Loucy (cell line): ENCODE results near the gene SIM2.

ENCODE experiments used
- H2AFZ ChIP-seq: fragments of 200-600 bp; sonication (generic); 2 replicates; pipeline ENCODE4 v1.6.0; 2016; ENCODE audit warnings: antibody characterized with exemption, mild to moderate bottlenecking, low read length, moderate library complexity
- H3F3A ChIP-seq: fragments of 200-600 bp; 2 replicates; pipeline ENCODE4 v1.6.0; 2016; ENCODE audit warnings: antibody characterized with exemption, low read depth, mild to moderate bottlenecking
- H3K27me3 ChIP-seq: fragments of 200-600 bp; sonication (generic); 2 replicates; pipeline ENCODE4 v1.6.1; 2014; ENCODE audit warnings: low read length, mild to moderate bottlenecking; ENCODE audit not compliant: insufficient read depth, poor library complexity, severe bottlenecking
- H3K36me3 ChIP-seq: fragments of 200-600 bp; sonication (generic); 2 replicates; pipeline ENCODE4 v1.6.1; 2016; ENCODE audit warnings: low read length; ENCODE audit not compliant: insufficient read depth
- H3K4me1 ChIP-seq: fragments of 200-600 bp; sonication (generic); 2 replicates; pipeline ENCODE4 v1.5.1; 2014; ENCODE audit warnings: low read length, mild to moderate bottlenecking; ENCODE audit not compliant: insufficient read depth, poor library complexity, severe bottlenecking
- H3K4me2 ChIP-seq: fragments of 200-600 bp; sonication (generic); 2 replicates; pipeline ENCODE4 v1.6.0; 2014; ENCODE audit warnings: antibody characterized with exemption, low read length, low read depth, mild to moderate bottlenecking; ENCODE audit not compliant: poor library complexity, severe bottlenecking
- H3K4me3 ChIP-seq: fragments of 200-600 bp; sonication (generic); 2 replicates; pipeline ENCODE4 v1.5.1; 2014; ENCODE audit warnings: low read length, mild to moderate bottlenecking, mixed read lengths; ENCODE audit not compliant: poor library complexity, severe bottlenecking
- H3K79me2 ChIP-seq: fragments of 200-600 bp; sonication (generic); 2 replicates; pipeline ENCODE4 v1.6.1; 2014; ENCODE audit warnings: low read length; ENCODE audit not compliant: insufficient read depth
- H3K9ac ChIP-seq: fragments of 200-600 bp; sonication (generic); 2 replicates; pipeline ENCODE4 v1.6.0; 2014; ENCODE audit warnings: mild to moderate bottlenecking, low read depth, low read length, moderate library complexity; ENCODE audit not compliant: poor library complexity, severe bottlenecking
- H3K9me2 ChIP-seq: fragments of 200-600 bp; sonication (generic); replicated peaks from 2 replicates; pipeline ENCODE4 v1.6.1; 2016; ENCODE audit warnings: low read depth, low read length, mixed read lengths
- H3K9me3 ChIP-seq: fragments of 200-600 bp; sonication (generic); 2 replicates; pipeline ENCODE4 v1.6.1; 2014; ENCODE audit warnings: mild to moderate bottlenecking, antibody characterized with exemption, low read length, low read depth; ENCODE audit not compliant: insufficient read depth
- H4K20me1 ChIP-seq: fragments of 200-600 bp; sonication (generic); 2 replicates; pipeline ENCODE4 v1.6.0; 2014; ENCODE audit warnings: antibody characterized with exemption, low read length, mild to moderate bottlenecking; ENCODE audit not compliant: insufficient read depth, poor library complexity, severe bottlenecking
- EZH2phosphoT487 ChIP-seq: fragments of 200-600 bp; IDR thresholded peaks from 2 replicates; pipeline ENCODE4 v1.6.1; 2018; ENCODE audit warnings: antibody characterized with exemption, mild to moderate bottlenecking, moderate library complexity, borderline replicate concordance
- TF ChIP-seq, protein P1 (sequence below): fragments of 200-600 bp; sonication (generic); conservative IDR thresholded peaks from 2 replicates; pipeline ENCODE4 v1.5.1; 2014; ENCODE audit warnings: mild to moderate bottlenecking, antibody characterized with exemption, low read length

SIM2 gene

DNA sequence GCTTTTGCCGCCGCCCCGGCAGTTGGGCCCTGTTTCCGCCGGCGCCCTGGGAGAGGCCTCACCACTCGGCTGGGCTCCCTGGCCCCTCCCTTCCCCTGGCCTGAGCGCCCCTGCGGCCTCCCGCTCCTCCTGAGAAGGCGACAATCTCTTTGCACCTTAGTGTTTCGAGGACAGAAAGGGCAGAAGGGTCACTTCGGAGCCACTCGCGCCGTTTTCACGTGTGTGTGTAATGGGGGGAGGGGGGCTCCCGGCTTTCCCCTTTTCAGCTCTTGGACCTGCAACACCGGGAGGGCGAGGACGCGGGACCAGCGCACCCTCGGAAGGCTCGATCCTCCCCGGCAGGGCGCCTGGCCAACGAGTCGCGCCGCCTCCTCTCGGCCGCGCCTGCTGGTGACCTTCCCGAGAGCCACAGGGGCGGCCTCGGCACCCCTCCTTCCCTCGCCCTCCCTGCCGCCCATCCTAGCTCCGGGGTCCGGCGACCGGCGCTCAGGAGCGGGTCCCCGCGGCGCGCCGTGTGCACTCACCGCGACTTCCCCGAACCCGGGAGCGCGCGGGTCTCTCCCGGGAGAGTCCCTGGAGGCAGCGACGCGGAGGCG lies 432 bp upstream of the SIM2 start:
- TF ChIP-seq, protein P1, sequence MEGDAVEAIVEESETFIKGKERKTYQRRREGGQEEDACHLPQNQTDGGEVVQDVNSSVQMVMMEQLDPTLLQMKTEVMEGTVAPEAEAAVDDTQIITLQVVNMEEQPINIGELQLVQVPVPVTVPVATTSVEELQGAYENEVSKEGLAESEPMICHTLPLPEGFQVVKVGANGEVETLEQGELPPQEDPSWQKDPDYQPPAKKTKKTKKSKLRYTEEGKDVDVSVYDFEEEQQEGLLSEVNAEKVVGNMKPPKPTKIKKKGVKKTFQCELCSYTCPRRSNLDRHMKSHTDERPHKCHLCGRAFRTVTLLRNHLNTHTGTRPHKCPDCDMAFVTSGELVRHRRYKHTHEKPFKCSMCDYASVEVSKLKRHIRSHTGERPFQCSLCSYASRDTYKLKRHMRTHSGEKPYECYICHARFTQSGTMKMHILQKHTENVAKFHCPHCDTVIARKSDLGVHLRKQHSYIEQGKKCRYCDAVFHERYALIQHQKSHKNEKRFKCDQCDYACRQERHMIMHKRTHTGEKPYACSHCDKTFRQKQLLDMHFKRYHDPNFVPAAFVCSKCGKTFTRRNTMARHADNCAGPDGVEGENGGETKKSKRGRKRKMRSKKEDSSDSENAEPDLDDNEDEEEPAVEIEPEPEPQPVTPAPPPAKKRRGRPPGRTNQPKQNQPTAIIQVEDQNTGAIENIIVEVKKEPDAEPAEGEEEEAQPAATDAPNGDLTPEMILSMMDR, result no peak
- no peak for TF ChIP-seq EZH2phosphoT487
- Histone ChIP-seq H4K20me1 (no peaks in the 10 kb centered on the region), H3K9ac (no peak overlapping the region), H3K27me3 (no peaks in the 10 kb centered on the region), H3K4me2 (no peak overlapping the region), H3K9me2 (no peaks in the 10 kb centered on the region), H2AFZ (no peak overlapping the region), H3K9me3 (no peaks in the 10 kb centered on the region), H3K36me3 (no peaks in the 10 kb centered on the region), H3K79me2 (no peaks in the 10 kb centered on the region), H3K4me3 (no peak overlapping the region), H3F3A (no peaks in the 10 kb centered on the region), H3K4me1 (no peaks in the 10 kb centered on the region)

DNA sequence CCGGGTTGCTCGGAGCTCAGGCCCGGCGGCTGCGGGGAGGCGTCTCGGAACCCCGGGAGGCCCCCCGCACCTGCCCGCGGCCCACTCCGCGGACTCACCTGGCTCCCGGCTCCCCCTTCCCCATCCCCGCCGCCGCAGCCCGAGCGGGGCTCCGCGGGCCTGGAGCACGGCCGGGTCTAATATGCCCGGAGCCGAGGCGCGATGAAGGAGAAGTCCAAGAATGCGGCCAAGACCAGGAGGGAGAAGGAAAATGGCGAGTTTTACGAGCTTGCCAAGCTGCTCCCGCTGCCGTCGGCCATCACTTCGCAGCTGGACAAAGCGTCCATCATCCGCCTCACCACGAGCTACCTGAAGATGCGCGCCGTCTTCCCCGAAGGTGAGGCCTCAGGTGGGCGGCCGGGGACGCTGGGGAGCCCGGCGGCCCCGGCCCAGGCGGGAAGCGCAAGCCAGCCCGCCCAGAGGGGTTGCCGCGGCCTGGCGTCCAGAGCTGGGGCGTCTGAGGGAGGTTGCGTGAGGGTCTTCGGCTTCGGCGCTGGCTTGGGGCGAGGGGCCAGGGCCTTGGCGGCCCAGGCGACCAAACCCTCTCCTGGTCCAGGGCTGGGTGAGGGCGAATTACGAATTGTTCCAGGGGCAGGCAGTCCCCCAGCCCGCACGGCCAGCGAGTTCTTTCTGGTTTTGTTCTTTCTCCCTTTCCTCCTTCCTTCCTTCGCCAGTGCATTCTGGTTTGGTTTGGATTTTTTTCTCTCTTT lies 805 bp downstream of the SIM2 start:
- no peaks in the 10 kb centered on the region for H3F3A ChIP-seq
- H4K20me1 ChIP-seq, result no peaks in the 10 kb centered on the region
- H3K27me3 ChIP-seq, result no peaks in the 10 kb centered on the region
- no peaks in the 10 kb centered on the region for H3K9me2 ChIP-seq
- H3K36me3 ChIP-seq, result no peaks in the 10 kb centered on the region
- no peak overlapping the region for H3K9ac ChIP-seq
- no peaks in the 10 kb centered on the region for H3K4me1 ChIP-seq
- no peak overlapping the region for H3K4me3 ChIP-seq
- H3K79me2 ChIP-seq, result no peaks in the 10 kb centered on the region
- H3K9me3 ChIP-seq, result no peaks in the 10 kb centered on the region
- TF ChIP-seq EZH2phosphoT487, result no peak
- TF ChIP-seq, protein P1, result no peak
- H2AFZ ChIP-seq, result no peak overlapping the region
- no peak overlapping the region for H3K4me2 ChIP-seq

DNA sequence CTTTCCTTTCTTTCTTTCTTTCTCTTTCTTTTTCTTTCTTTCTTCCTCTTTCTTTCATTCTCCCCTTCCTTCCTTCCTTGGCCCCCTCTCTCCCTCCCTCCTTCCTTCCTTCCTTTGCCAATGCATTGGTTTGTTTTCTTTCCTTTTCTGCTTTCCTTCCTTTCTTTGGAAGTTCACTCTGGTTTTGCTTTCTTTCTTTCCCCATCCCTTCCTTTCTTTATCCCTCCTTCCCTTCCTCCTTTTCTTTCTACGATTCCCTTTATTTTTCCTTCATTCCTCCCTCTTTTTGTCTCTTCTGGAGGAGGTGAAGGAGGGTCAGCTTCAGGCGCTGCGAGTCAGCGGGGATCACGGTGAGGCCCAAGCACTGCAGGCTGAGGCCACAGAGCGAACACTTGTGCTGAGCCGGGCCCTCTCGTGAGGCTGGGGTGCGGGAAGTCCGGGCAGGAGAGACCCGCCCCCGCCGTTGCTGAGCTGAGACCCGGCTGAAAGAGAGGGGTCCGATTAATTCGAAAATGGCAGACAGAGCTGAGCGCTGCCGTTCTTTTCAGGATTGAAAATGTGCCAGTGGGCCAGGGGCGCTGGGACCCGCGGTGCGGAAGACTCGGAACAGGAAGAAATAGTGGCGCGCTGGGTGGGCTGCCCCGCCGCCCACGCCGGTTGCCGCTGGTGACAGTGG lies 1.5 kb downstream of the SIM2 start:
- no peaks in the 10 kb centered on the region for H4K20me1 ChIP-seq
- H3K9me2 ChIP-seq, result no peaks in the 10 kb centered on the region
- no peak overlapping the region for H3K4me2 ChIP-seq
- H3K9me3 ChIP-seq, result no peaks in the 10 kb centered on the region
- H3F3A ChIP-seq, result no peaks in the 10 kb centered on the region
- H3K4me3 ChIP-seq, result no peak overlapping the region
- no peak overlapping the region for H2AFZ ChIP-seq
- no peak for TF ChIP-seq EZH2phosphoT487
- TF ChIP-seq, protein P1, result no peak
- no peaks in the 10 kb centered on the region for H3K79me2 ChIP-seq
- no peak overlapping the region for H3K9ac ChIP-seq
- no peaks in the 10 kb centered on the region for H3K36me3 ChIP-seq
- H3K4me1 ChIP-seq, result peaks cover 2% of the 10 kb centered on the region
- no peaks in the 10 kb centered on the region for H3K27me3 ChIP-seq
